ENCODE data around the gene HOXB9.

The HOXB9 gene

GRCh38 chr17:48634493-48635208 is 8.5 kb upstream of the HOXB9 start (continued):
- TF ChIP-seq CREB5 (CRISPR knock-in tag; IDR thresholded peaks at IDR 0.05; ENCODE audit: low read depth), result no peak
- no peak for TF ChIP-seq TCF4 (CRISPR knock-in tag; IDR thresholded peaks at IDR 0.05; ENCODE audit: borderline replicate concordance)
- no peak for TF ChIP-seq CSRNP3 (CRISPR knock-in tag; IDR thresholded peaks at IDR 0.05)
- no peak for TF ChIP-seq RARB (CRISPR knock-in tag; IDR thresholded peaks at IDR 0.05)
- TF ChIP-seq GLIS3 (CRISPR knock-in tag; IDR thresholded peaks at IDR 0.05), result no peak
- TF ChIP-seq PATZ1 (CRISPR knock-in tag; IDR thresholded peaks at IDR 0.05; ENCODE audit: borderline replicate concordance), result no peak
- TF ChIP-seq POU6F1 (CRISPR knock-in tag; IDR thresholded peaks at IDR 0.05; ENCODE audit: borderline replicate concordance, low read depth), result no peak
- TF ChIP-seq ZFP3 (CRISPR knock-in tag; IDR thresholded peaks at IDR 0.05), result no peak
- TF ChIP-seq CSDC2 (CRISPR knock-in tag; IDR thresholded peaks at IDR 0.05), result no peak
- no peak for TF ChIP-seq OSR1 (CRISPR knock-in tag; IDR thresholded peaks at IDR 0.05)

DNA sequence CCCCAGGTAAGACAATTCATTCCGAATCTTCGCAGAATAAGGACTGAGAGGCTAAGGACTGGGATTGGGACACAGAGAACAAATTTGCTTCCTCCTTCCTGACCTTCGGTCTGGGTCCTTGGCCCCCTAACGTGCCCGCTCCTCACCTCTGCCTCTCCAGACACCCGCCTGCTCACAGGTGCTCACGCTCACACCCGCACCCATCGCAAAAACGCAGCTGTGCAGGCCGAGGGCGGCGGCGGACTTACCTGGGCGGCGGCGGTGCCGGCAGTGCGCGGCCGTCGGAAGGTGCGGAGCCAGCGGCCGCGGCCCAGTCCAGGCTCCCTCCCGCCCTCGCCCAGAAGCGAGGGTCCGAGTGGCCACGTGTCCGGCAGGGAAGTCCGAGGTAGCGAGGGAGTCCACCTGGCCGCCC is 7.1 kb upstream of the HOXB9 start:
- ATAC-seq, result no peak
- TF ChIP-seq BACH2 (CRISPR knock-in tag; IDR thresholded peaks at IDR 0.05; ENCODE audit: borderline replicate concordance), result no peak
- TF ChIP-seq CSDC2 (CRISPR knock-in tag; IDR thresholded peaks at IDR 0.05), result no peak
- TF ChIP-seq TOX (CRISPR knock-in tag; IDR thresholded peaks at IDR 0.05; ENCODE audit: borderline replicate concordance), result no peak
- no peak for TF ChIP-seq ESRRG (CRISPR knock-in tag; IDR thresholded peaks at IDR 0.05)
- TF ChIP-seq ZFP30 (CRISPR knock-in tag; IDR thresholded peaks at IDR 0.05), result no peak
- TF ChIP-seq OSR1 (CRISPR knock-in tag; IDR thresholded peaks at IDR 0.05), result no peak
- TF ChIP-seq SNAI2 (CRISPR knock-in tag; IDR thresholded peaks at IDR 0.05), result no peak
- no peak for TF ChIP-seq PPARA (CRISPR knock-in tag; IDR thresholded peaks at IDR 0.05; ENCODE audit: borderline replicate concordance)

GRCh38 chr17:48632579-48633265 is 6.6 kb upstream of the HOXB9 start:
- no peak for ATAC-seq
- TF ChIP-seq POU6F1 (CRISPR knock-in tag; IDR thresholded peaks at IDR 0.05; ENCODE audit: borderline replicate concordance, low read depth) (no peak), CREB5 (CRISPR knock-in tag; IDR thresholded peaks at IDR 0.05; ENCODE audit: low read depth) (no peak), BACH2 (CRISPR knock-in tag; IDR thresholded peaks at IDR 0.05; ENCODE audit: borderline replicate concordance) (no peak), GLIS3 (CRISPR knock-in tag; IDR thresholded peaks at IDR 0.05) (no peak), ZNF8 (CRISPR knock-in tag; IDR thresholded peaks at IDR 0.05) (no peak), OSR1 (CRISPR knock-in tag; IDR thresholded peaks at IDR 0.05) (no peak), CSDC2 (CRISPR knock-in tag; IDR thresholded peaks at IDR 0.05) (no peak), PPARA (CRISPR knock-in tag; IDR thresholded peaks at IDR 0.05; ENCODE audit: borderline replicate concordance) (no peak), SNAI2 (CRISPR knock-in tag; IDR thresholded peaks at IDR 0.05) (no peak), ZFP3 (CRISPR knock-in tag; IDR thresholded peaks at IDR 0.05) (no peak), RARB (CRISPR knock-in tag; IDR thresholded peaks at IDR 0.05) (no peak), TOX (CRISPR knock-in tag; IDR thresholded peaks at IDR 0.05; ENCODE audit: borderline replicate concordance) (no peak), ISL1 (CRISPR knock-in tag; IDR thresholded peaks at IDR 0.05) (no peak), PATZ1 (CRISPR knock-in tag; IDR thresholded peaks at IDR 0.05; ENCODE audit: borderline replicate concordance) (no peak), ESRRG (CRISPR knock-in tag; IDR thresholded peaks at IDR 0.05) (no peak), ZC3H10 (CRISPR knock-in tag; IDR thresholded peaks at IDR 0.05) (no peak)
- TF ChIP-seq, protein P1, sequence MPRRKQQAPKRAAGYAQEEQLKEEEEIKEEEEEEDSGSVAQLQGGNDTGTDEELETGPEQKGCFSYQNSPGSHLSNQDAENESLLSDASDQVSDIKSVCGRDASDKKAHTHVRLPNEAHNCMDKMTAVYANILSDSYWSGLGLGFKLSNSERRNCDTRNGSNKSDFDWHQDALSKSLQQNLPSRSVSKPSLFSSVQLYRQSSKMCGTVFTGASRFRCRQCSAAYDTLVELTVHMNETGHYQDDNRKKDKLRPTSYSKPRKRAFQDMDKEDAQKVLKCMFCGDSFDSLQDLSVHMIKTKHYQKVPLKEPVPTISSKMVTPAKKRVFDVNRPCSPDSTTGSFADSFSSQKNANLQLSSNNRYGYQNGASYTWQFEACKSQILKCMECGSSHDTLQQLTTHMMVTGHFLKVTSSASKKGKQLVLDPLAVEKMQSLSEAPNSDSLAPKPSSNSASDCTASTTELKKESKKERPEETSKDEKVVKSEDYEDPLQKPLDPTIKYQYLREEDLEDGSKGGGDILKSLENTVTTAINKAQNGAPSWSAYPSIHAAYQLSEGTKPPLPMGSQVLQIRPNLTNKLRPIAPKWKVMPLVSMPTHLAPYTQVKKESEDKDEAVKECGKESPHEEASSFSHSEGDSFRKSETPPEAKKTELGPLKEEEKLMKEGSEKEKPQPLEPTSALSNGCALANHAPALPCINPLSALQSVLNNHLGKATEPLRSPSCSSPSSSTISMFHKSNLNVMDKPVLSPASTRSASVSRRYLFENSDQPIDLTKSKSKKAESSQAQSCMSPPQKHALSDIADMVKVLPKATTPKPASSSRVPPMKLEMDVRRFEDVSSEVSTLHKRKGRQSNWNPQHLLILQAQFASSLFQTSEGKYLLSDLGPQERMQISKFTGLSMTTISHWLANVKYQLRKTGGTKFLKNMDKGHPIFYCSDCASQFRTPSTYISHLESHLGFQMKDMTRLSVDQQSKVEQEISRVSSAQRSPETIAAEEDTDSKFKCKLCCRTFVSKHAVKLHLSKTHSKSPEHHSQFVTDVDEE (CRISPR knock-in tag; IDR thresholded peaks at IDR 0.05), result no peak

All from SK-N-SH treated with all-trans-retinoic acid at 6 μM for 48 hours (cell line).